ENCODE results near the gene ADCK2. TPM values are rescaled to one million over a fixed set of nuclear protein-coding genes. Genes with fewer than 3 reads are reported as not detected.

Gene ADCK2
- total RNA-seq, 1 donor from 2014 or later, result 26.9 TPM

- peaks cover 38% of the 10 kb centered on the region for H3K36me3 Mint-ChIP-seq (ENCODE audit: low read depth)
- no peak overlapping the region for H3K4me3 Mint-ChIP-seq (ENCODE audit: unreplicated experiment)
- H3K27me3 Mint-ChIP-seq (ENCODE audit: low read depth), result no peaks in the 10 kb centered on the region
Observed at GRCh38 chr7:140680886-140681285, 8.1 kb downstream of the ADCK2 start.

GRCh38 chr7:140681766-140682165 lies 9.0 kb downstream of the ADCK2 start:
- Mint-ChIP-seq H3K9me3 (ENCODE audit: low read depth) (no peaks in the 10 kb centered on the region), H3K27me3 (ENCODE audit: low read depth) (no peaks in the 10 kb centered on the region), H3K4me3 (ENCODE audit: unreplicated experiment) (no peak overlapping the region), H3K4me1 (ENCODE audit: low read depth) (no peaks in the 10 kb centered on the region), H3K36me3 (ENCODE audit: low read depth) (peaks cover 38% of the 10 kb centered on the region), H3K27ac (ENCODE audit: unreplicated experiment) (no peak overlapping the region)
- TF ChIP-seq, protein P1, sequence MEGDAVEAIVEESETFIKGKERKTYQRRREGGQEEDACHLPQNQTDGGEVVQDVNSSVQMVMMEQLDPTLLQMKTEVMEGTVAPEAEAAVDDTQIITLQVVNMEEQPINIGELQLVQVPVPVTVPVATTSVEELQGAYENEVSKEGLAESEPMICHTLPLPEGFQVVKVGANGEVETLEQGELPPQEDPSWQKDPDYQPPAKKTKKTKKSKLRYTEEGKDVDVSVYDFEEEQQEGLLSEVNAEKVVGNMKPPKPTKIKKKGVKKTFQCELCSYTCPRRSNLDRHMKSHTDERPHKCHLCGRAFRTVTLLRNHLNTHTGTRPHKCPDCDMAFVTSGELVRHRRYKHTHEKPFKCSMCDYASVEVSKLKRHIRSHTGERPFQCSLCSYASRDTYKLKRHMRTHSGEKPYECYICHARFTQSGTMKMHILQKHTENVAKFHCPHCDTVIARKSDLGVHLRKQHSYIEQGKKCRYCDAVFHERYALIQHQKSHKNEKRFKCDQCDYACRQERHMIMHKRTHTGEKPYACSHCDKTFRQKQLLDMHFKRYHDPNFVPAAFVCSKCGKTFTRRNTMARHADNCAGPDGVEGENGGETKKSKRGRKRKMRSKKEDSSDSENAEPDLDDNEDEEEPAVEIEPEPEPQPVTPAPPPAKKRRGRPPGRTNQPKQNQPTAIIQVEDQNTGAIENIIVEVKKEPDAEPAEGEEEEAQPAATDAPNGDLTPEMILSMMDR (IDR thresholded peaks at IDR 0.05), result no peak
- DNase-seq (ENCODE audit: low spot score), result no peak

More at GRCh38 chr7:140680886-140681285, 8.1 kb downstream of the ADCK2 start:
- TF ChIP-seq, protein P1 (IDR thresholded peaks at IDR 0.05), result no peak
- DNase-seq (ENCODE audit: low spot score), result no peak
- Mint-ChIP-seq H3K4me1 (ENCODE audit: low read depth) (no peaks in the 10 kb centered on the region), H3K9me3 (ENCODE audit: low read depth) (no peaks in the 10 kb centered on the region), H3K27ac (ENCODE audit: unreplicated experiment) (no peak overlapping the region)

DNA sequence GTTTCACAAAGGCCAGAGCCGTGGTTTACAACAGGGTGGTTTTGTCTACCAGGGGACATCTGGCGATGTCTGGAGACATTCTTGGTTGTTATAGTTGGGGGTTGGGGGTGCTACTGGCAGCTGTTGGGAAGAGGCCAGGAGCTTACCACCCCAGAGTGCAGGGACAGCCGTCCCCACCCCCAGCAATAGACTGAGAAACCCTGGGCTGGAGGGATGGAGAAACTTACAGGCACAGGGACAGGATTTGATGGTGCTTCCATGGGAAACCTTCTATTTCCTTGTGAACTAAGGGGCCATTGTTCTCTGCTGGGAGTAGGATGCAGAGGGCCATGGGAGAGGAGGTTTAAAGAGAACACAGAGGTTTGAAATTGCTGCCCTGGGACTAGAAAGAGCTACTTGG lies 10.9 kb downstream of the ADCK2 start:
- DNase-seq (ENCODE audit: low spot score), result no peak
- no peaks in the 10 kb centered on the region for H3K9me3 Mint-ChIP-seq (ENCODE audit: low read depth)
- no peaks in the 10 kb centered on the region for H3K27me3 Mint-ChIP-seq (ENCODE audit: low read depth)
- H3K36me3 Mint-ChIP-seq (ENCODE audit: low read depth), result peaks cover 29% of the 10 kb centered on the region
- H3K27ac Mint-ChIP-seq (ENCODE audit: unreplicated experiment), result no peak overlapping the region
- TF ChIP-seq, protein P1 (IDR thresholded peaks at IDR 0.05), result no peak
- H3K4me1 Mint-ChIP-seq (ENCODE audit: low read depth), result no peaks in the 10 kb centered on the region
- H3K4me3 Mint-ChIP-seq (ENCODE audit: unreplicated experiment), result no peak overlapping the region

DNA sequence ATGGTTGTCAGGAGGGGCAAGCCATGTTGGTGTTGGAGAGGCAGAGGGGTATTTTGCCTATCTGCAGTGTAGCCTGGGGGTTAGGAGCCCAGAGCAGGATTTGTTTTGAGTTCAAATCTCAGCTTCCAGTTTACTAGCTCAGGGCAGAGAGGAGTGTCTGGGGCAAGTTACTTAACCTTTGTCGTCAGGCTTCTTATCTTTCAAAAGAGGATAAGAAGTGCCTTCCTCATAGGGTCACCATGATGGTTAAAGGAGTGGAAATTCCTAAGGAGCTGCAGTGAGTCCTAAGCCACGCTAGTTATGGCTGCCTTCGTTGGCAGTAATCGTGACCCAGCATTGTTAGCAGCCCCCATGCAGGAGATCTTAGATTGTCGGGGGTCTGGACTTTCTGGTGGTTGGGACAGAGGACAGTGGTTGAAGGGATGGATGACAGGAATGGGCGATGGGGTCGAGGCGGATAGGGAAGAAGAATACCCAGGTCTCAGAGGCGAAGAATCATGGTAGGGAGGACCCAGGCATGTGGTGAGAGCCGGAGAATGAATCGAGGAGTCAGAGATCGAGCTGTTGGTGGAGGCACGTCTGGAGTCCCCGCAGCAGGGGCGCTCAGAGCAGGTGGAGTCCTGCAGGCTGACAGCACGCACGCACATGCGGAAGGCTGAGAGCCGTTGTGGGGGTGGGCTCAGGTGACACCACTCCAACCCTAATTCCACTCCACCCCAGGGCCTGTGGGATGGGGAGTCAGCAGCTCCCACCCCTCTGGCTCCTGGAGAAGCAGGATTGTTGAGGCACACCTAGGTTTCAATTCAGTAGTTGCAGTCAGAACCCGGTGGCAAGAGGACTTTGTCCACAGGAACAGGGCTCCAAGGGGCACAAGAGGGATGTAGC lies 11.6 kb downstream of the ADCK2 start:
- TF ChIP-seq, protein P1 (IDR thresholded peaks at IDR 0.05), result no peak
- Mint-ChIP-seq H3K27ac (ENCODE audit: unreplicated experiment) (no peak overlapping the region), H3K36me3 (ENCODE audit: low read depth) (peaks cover 25% of the 10 kb centered on the region), H3K27me3 (ENCODE audit: low read depth) (no peaks in the 10 kb centered on the region), H3K4me1 (ENCODE audit: low read depth) (no peaks in the 10 kb centered on the region), H3K9me3 (ENCODE audit: low read depth) (no peaks in the 10 kb centered on the region), H3K4me3 (ENCODE audit: unreplicated experiment) (no peak overlapping the region)
- no peak for DNase-seq (ENCODE audit: low spot score)

GRCh38 chr7:140685407-140686087 lies 12.8 kb downstream of the ADCK2 start:
- H3K36me3 Mint-ChIP-seq (ENCODE audit: low read depth), result peaks cover 18% of the 10 kb centered on the region
- H3K4me3 Mint-ChIP-seq (ENCODE audit: unreplicated experiment), result no peak overlapping the region
- TF ChIP-seq, protein P1 (IDR thresholded peaks at IDR 0.05), result no peak
- no peak overlapping the region for H3K27ac Mint-ChIP-seq (ENCODE audit: unreplicated experiment)
- H3K27me3 Mint-ChIP-seq (ENCODE audit: low read depth), result no peaks in the 10 kb centered on the region
- no peaks in the 10 kb centered on the region for H3K4me1 Mint-ChIP-seq (ENCODE audit: low read depth)
- no peak for DNase-seq (ENCODE audit: low spot score)
- no peaks in the 10 kb centered on the region for H3K9me3 Mint-ChIP-seq (ENCODE audit: low read depth)

All from chondrocyte (in vitro differentiated cells).